Right lobe of liver (tissue), 4 donors: Measurements from ENCODE around the gene OR6B3.

Experiments
- CTCF ChIP-seq, 4 donors: fragments of 200-600 bp in 3 of 4; fragments of 450-650 bp in 1 of 4; IDR thresholded peaks; one replicate each; pipeline versions ENCODE4 v1.5.1 to v1.8.0; 2016 to 2022; ENCODE audit warnings: antibody characterized with exemption in 4 of 4, mild to moderate bottlenecking in 2 of 4
- POLR2A ChIP-seq: fragments of 450-650 bp; IDR thresholded peaks from one replicate; pipeline ENCODE4 v1.6.1; 2017; ENCODE audit warnings: antibody characterized with exemption, mild to moderate bottlenecking
- donor health status: DM: no; HTN: no; CAD: no.
- donor health status: DM: no; HTN: no; CAD: no.
- donor health status: DM: no; HTN: yes; CAD: no.

GRCh38 chr2:240018071-240018750, 35.1 kb downstream of the OR6B3 start:
- TF ChIP-seq CTCF (IDR thresholded peaks at IDR 0.05) (no peak), POLR2A (no peak)
